EL (cell line): ENCODE data around the gene FBLN2.

ENCODE experiments used
- DNase-seq: peaks from one replicate; pipeline ENCODE4 v3.0.0-alpha.2; 2016

FBLN2 gene

DNA sequence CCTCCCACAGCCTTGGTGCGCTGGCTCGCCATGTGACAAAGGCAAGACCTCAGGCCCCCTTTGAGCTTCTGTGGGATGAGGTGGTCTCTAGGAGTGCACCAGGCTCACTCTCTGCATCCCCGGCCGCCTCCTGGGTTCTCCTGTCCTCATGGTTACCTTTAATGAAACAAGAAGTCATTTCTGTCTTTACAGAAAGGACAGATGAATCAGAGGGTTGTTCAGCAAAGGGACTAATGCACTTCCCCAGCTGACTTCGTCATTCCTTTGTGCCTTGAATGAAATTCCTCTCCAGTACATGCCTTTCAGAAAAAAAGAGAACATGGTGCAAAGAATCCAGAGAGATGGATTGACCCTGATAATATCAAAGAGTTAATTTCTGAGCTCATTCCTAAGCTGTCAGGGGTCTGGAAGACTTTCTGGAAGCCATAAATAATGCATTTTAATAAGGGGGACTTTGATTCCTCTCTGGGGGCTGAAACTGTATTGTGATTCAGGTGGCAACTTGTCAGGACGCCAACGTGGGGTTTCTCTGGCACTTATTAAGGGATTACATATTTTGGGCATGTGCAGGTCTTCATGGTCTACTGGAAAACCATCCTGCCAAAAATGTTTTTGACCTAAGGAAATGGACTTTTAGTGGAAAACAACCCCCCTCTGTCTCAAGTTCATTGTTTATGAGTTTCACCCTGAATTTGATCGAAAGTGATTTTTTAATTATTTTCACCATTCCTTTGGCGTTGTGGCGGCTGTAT is 122.7 kb downstream of the FBLN2 start:
- DNase-seq = no peak

DNA sequence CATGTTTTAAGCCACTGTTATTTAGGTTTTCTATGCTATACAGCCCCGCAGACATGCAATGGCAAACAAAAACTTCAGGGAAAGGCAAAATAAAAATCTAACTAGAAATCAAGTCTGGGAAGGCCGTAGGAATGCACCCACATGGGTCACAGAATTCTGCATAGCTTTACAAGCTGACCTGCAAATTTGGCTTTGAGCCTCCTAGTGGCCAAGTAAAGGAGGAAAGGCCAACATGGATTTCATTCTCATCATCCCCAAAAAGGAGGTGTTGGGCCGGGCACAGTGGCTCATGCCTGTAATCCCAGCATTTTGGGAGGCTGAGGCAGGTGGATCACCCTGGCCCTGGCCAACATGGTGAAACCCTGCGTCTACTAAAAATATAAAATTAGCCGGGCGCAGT is 124.3 kb downstream of the FBLN2 start:
- no peak for DNase-seq

DNA sequence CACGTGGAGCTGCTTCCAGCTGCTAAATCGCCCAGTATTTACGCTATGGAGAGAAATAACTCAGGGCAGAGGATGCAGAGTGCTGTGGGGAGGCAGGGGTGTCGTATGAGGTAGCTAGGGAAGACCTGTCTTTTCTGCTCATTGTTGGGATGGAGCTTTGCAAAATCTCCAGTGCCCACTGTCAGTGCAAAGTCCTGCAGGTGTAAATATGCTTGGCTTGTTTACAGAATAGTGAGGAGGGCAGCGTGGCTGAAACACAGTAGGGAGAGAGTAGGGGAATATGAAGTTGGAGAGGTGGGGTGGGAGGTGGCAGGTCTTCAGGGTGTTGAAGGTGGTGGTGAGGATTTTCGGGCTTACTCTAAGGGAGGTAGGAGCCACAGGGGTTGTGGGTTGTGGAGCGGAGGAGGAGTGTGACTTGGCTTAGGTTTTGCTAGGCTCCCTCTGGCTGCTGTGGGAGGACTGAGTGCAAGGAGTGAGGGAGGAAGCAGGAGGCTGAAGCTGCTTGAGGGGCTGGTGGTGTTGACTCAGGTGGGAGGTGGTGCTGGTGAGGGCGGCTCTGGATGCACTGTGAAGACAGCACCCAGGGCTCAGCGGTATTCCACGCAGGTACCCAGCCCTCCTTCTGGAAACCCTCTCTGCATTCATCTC is 125.7 kb downstream of the FBLN2 start:
- DNase-seq = no peak

DNA sequence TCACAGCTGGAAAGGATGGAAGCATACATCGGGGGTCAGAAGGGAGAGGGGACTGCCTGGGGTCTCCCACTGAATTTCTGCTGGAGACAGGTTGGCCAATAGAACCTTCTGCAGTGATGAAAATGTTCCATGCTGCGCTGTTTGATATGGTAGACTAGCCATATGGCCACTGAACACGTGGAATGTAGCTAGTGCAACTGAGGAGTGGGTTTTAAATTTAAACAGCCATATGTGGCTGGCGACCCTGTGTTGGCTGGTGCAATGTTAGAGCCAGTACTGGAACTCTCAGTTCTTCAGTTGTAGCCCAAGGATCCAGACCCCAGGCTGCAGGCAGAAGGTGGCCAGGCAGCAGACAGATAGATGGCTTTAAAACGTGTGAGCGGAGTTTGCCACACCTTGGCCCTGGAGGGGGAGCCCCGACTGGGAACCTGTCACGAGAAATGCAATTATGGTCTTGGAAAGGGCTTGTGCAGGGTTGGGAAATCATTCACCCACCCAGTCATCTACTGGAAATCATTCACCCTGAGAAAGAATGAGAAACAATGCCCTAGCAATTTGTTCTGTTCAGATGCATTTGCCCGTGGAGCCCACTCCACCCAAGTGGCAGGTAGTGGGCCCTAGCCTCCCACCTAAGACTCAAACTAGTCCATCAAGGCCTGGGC is 127.6 kb downstream of the FBLN2 start:
- no peak for DNase-seq

DNA sequence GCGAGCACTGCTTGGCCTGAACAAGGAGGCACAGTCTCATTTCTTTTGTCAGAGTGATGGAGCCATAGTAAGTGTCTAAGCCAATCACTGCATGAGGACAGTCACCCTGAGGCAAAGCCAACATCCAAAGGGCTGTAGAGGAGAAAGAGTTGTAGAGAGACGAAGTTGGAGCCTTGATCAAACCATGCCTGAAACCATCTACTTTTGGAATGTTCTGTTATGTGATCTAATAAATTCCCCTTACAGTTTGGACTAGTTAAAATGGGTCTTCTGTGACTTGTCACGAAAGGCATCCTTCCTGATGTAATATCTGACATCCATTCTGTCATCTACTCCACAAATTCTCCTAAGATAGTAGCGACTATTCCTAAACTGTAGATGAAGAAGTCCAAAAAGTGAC is 128.3 kb downstream of the FBLN2 start:
- no peak for DNase-seq

DNA sequence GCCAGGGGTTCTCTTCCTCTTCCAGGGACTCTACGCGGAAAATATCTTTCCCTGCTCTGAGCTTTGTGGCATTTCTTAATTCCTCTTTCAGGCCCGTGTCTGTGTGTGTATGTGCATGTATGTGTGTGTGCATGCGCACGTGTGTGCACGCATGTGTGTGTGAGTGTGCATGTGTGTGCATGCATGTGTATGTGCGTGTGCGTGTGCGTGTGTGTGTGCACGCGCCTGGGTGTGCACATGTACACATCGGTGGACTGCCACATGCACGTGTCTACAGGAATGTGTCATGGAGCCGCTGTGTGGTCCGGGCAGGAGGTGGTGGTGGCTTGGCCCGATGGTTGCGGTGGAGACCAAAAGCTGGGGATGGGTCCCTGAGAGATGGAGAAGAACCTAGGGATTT is 133.0 kb downstream of the FBLN2 start:
- no peak for DNase-seq

DNA sequence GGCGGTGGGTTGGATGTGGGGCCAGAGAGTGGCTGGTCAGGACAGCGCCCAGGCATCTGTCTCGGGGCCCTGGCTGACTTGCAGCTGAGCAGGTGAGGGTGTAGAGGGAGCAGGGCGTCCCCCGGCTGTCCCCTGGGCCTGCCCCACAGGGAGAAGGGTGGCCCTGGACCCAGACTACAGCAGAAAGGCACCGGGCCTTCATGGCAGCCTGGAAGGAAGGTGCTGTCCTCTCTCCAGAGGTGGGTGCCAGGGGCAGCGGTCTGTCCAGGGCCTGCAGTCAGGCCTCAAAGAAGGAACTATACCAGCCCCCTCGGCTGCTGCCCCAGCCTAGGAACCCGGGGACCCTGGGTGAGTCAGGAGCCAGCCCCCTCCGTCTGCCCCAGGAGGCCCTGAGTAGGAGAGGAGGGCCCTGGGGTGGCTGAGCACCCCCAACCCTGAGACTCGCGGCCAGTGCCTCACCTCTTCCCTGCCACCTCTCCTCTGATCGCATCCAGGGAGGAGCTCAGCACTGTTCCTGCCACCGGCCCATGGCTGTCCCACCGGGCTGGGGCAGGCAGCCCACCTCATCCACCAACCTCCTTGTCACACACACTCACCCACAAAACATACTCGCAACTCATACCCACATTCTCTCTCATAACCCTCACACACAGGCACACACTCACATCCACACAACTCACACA is 133.5 kb downstream of the FBLN2 start:
- DNase-seq = no peak

DNA sequence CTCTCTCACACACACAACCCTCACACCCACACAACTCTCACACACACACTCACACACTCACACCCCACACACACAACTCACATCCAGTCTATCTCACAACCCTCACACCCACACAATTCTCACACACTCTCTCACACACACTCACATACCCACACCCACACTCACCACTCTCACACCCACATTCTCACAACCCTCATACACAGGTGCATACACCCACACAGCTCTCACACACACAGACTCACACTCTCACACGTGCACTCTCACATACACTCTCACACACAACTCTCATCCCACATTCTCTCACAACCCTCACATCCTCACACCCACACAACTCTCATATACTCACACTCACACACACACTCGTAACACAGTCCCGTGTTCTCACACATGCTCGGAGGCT is 134.4 kb downstream of the FBLN2 start:
- DNase-seq = no peak

DNA sequence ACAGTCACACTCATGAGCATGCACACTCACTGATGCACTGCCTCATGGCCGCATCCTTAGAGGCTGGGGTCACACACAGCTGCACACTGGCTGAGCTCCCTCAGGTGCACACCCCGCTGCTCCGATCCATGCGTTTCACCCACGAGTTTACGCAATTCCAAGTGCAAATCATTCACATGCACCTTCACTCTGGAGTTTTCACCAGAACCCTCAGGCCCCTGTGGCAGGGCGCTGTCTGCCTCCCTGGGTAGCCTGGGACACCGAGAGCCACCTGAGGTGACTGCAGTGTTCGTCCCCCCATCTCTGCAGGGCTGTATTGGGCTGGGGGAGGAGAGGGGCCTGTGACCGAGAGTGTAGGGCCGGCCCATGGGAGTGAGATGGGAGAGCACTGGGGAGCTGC is 134.8 kb downstream of the FBLN2 start:
- no peak for DNase-seq

DNA sequence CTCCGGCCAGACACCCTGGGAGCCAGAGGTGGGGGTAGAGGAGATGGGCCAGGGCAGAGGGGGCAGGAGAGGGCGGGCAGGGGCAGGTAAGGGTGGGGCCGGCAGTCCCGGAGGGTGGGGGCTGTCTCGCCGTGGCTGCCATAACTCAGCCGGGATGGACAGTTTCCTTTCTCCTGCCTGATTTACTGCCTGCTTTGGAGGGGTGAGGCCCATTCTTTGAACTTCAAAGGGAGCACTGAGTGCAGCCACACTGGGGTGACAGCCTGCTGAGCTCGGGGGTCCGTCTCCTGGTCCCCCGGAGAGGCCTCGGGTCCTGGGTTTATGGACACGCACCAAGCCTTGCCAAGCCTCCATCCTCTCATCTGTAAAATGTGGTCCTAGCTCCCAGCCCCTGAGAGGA is 135.4 kb downstream of the FBLN2 start:
- no peak for DNase-seq

DNA sequence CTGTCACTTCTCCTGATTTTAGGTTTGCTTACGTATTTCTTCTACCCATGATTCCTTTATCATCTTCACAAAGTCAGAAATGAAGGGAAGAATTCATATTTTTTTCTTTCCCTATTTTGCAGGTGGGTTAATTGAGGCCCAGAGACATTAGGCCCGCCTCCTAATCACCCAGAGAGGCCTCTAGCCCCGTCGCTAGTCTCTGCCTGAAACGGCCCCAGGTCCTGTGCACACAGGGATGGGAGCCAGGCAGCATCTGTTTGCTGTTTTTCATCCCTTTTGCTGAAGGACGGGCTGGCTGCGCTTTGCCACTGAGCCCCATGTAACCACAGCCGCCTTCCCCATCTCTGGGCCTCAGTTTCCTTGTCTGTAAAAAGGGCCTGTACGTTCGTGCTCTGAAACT is 135.9 kb downstream of the FBLN2 start:
- no peak for DNase-seq

DNA sequence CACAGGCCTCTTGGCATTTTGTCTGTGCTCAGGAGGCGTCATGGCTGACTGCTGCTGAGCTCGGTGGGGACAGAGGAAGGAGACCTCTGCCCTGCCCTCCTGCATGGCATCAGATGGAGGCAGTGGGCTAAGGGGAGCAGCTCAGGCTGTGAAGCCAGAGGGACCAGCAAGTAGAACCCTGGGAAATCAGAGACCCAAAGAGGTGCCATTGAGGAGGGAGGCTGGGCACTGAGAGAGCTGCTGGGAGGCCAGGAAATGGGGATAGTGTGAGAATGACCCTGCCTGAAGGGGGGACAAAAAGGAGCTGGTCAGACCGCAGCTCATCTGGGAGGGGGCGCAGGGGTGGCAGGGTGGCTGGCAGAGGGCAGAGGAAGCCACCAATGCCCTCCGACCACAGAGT is 136.8 kb downstream of the FBLN2 start:
- DNase-seq = no peak

DNA sequence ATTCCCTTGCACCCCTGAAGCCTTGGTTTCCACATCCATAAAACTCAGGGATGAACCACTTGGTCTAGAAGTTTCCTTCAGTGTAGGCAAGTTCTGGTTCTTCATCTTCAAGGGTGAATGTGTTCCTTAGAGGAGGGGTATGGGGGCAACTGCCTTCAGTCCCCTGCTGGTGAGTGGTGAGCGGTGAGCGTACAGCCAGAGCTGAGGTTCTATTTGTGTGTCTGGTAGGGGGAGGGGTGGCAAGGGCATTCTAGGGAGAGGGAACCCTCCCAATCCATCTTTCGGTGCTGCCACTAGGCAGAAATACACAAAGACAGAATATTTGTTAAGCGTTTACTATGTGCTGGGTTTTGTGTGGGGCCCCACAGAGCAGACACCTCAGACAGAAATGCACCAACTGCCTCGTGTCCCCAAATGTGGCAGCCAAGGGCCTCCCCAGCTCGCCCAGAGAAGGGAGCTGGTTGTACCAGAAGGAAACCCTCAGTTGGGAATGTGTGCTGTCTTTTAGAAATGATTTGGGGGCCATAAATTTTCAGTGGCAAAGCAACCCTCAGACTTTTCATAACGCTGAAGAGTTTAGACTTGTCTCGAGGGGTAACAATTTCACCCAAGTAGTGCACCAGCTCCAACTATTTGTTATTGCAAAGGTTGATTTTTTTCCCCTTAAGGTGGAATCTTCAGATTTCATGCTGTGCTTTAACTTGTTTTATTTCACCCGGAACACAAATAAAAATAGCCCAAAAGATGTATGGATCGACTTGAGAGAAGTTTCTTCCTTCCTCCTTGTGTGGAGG is 137.6 kb downstream of the FBLN2 start:
- DNase-seq = no peak

DNA sequence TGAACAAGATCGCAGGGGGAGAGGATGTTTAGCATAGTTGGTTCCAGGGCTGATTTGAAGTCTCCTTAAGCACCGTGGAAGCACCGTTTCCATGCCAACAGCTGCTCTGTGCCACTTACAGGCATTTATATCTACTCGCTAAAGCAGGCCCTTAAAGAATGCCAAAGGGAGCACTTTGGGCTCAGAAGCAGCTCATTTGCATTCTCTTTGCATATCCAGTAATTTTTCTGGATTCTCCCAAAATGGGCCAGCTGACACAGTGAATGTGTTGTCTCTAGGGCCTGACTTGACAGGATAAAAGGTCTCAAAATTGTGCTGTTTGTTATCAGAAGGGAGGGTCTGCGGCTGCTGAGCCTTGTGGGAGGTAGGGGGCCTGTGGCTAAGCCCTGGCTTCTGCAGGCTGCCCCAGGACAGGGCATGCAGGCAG is 138.6 kb downstream of the FBLN2 start:
- DNase-seq = no peak
